Coronary artery (tissue), 2 donors: Measurements from ENCODE around the gene ERP44.
A peak's percentile ranks its signal among the peaks of the same experiment; 100 is the strongest.

Experiments used
- DNase-seq: peaks from one replicate; pipeline ENCODE4 v3.0.0-alpha.2; 2017; ENCODE audit warnings: low spot score
- H3K27ac ChIP-seq, 2 donors: fragments of 200-600 bp; sonication (generic); one replicate each; pipeline ENCODE4 v1.5.1; 2016 to 2019
- H3K4me3 ChIP-seq: fragments of 200-600 bp; sonication (generic); 2 replicates; pipeline ENCODE4 v1.5.1; 2016; ENCODE audit warnings: mild to moderate bottlenecking, moderate library complexity
- TF ChIP-seq, protein P1 (sequence below): fragments of 200-600 bp; sonication (generic); IDR thresholded peaks from one replicate; pipeline ENCODE4 v1.5.1; 2019; ENCODE audit warnings: antibody characterized with exemption

Gene ERP44

DNA sequence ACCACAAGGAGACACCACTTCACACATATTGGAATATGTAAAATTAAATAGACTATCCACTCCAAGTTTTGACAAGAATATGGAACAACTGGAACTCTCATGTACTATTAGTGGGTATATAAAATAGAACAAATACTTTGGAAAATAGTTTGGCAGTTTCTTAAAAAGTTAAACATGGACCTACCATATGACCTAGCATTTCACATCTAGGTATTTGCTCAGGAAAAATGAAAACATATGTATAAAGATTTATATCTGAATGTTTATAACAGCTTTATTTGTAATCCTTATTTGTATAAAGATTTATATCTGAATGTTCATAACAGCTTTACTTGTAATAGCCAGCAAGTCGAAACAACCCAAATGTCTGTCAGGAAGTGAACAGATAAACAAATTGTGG lies 49.2 kb downstream of the ERP44 start:
- H3K27ac ChIP-seq = no peak overlapping the region
- TF ChIP-seq, protein P1, sequence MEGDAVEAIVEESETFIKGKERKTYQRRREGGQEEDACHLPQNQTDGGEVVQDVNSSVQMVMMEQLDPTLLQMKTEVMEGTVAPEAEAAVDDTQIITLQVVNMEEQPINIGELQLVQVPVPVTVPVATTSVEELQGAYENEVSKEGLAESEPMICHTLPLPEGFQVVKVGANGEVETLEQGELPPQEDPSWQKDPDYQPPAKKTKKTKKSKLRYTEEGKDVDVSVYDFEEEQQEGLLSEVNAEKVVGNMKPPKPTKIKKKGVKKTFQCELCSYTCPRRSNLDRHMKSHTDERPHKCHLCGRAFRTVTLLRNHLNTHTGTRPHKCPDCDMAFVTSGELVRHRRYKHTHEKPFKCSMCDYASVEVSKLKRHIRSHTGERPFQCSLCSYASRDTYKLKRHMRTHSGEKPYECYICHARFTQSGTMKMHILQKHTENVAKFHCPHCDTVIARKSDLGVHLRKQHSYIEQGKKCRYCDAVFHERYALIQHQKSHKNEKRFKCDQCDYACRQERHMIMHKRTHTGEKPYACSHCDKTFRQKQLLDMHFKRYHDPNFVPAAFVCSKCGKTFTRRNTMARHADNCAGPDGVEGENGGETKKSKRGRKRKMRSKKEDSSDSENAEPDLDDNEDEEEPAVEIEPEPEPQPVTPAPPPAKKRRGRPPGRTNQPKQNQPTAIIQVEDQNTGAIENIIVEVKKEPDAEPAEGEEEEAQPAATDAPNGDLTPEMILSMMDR = no peak
- no peak for DNase-seq
- H3K4me3 ChIP-seq = no peak overlapping the region

DNA sequence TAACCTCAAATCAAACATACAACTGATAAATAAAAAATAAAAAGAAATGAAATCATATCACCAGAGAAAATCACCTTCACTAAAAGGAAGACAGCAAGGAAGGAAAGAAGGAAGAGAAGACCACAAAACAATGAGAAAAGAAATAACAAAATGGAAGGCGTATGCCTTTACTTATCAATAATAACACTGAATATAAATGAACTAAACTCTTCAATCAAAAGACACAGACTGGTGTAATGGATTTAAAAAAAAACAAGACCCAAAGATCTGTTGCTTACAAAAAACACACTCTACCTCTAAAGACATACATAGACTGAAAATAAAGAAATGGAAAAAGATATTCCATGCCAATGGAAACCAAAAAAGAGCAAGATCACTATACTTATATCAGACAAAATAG lies 60.3 kb downstream of the ERP44 start:
- Histone ChIP-seq H3K27ac (no peak overlapping the region), H3K4me3 (no peak overlapping the region)
- no peak for DNase-seq
- TF ChIP-seq, protein P1 = no peak

DNA sequence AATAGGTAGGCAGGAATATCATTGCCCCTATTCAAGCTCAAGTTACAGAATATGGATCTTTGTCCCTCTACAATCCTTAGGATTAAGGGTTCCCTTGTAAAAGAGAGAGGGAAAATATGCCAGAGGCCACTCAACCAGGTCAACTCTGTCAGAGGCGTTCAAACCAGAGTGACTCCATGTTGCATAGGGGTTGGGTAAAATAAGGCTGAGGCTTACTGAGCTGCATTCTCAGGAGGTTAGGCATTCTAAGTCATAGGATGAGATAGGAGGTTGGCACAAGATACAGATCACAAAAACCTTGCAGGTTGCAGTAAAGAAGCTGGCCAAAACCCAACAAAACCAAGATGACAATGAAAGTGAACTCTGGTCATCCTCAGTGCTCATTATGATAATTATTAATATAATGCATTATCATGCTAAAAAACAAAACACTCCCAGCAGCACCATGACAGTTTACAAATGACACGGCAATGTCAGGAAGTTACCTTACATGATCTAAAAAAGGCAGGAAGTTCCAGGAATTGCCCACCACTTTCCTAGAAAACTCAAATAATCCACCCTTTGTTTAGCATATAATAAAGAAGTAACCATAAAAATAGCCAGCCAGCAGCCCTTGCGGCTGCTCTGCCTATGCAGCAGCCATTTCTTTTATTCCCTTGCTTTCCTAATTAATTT lies 64.8 kb downstream of the ERP44 start:
- TF ChIP-seq, protein P1 = no peak
- H3K27ac ChIP-seq = no peak overlapping the region
- DNase-seq = no peak
- H3K4me3 ChIP-seq = no peak overlapping the region

DNA sequence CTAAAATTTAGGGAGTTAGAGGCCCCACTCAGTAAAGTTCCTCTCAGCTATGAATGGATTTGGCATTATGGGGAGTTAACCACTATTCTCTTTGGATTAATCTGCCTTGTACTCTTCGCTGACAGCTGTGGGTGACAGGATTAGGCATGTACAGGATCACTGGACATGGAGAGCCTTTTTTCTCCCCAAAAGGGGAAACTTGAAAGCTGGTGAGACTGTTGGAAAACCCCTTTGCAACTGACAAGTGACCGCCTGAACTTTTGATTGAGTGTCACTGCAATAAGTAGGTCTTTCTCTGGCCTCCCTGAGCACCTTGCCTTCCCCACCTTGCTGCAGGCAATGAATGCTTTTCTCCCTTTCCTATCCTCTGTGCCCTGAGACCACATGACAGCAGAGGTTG lies 68.3 kb downstream of the ERP44 start:
- TF ChIP-seq, protein P1 = no peak
- no peak overlapping the region for H3K4me3 ChIP-seq
- H3K27ac ChIP-seq = no peak overlapping the region
- DNase-seq = no peak

DNA sequence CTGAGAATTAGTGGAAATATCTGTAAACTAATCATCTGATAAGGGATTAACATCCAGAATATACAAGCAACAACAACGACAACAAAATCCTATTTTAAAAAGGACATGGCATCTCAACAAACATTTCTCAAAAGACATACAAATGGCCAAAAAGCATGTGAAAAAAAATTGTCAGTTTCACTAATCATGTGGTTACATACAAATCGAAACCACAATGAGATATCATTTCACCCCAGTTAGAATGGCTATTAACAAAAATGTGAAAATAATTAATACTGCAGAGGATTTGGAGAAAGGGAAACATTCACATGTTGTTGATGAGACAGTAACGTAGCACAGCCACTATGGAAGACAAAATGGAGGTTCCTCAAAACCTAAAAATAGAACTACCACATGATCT lies 69.5 kb downstream of the ERP44 start:
- no peak for DNase-seq
- no peak overlapping the region for H3K4me3 ChIP-seq
- TF ChIP-seq, protein P1 = no peak
- H3K27ac ChIP-seq = no peak overlapping the region

DNA sequence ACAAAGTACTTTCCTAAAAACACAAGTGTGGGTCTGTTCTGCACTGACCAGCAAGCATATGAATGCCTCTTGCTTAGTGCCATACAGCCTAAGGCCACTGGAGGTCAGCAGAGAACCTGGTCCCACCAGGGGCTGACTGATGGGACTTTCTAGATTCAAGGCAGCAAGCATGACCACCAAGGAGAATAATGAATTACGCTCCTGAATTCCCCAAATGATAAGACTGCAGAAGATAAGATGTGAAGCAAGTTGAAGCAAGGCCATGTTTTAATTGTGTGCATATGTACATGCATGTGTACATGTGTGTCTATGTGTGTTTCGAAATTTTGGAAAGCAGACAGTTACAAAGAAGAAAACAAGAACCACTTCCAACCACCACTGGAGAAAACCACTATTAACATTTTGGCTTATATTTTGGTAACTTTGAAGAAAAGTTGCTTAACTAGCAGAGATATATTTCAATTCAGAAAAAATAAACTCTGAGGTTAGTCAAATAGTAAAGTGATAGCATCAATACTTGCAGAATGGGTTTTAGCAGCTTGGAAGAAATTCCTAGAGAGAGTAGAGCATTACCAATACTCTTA lies 70.5 kb downstream of the ERP44 start:
- TF ChIP-seq, protein P1 = peak; percentile 71
- no peak overlapping the region for H3K27ac ChIP-seq
- peak; percentile 70 for DNase-seq
- H3K4me3 ChIP-seq = no peak overlapping the region

DNA sequence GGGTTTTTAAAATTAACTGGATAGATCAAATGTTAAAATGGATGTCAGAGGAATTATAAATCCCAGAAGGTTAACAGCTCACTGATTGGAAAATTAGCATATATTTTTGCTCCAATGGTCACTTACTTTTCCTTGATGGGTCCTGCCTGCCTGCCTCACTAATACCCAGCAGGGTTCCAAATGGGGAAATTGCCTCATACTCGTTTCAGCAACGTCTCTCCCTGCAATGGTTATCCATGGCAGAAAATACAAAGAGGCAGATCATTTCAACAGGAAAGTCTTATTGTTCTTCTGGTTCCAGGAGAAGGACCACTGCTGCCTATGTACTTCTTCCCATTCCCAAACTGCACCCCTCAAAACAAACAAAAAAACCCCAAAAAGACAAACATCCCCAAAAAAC lies 71.3 kb downstream of the ERP44 start:
- no peak for DNase-seq
- no peak overlapping the region for H3K4me3 ChIP-seq
- H3K27ac ChIP-seq = no peak overlapping the region
- TF ChIP-seq, protein P1 = no peak
